Coronary artery (tissue), 2 donors: Measurements from ENCODE around the gene MAP3K12.
A peak's percentile ranks its signal among the peaks of the same experiment; 100 is the strongest.

Experiments
- DNase-seq: peaks from one replicate; pipeline ENCODE4 v3.0.0-alpha.2; 2017; ENCODE audit warnings: low spot score
- H3K27ac ChIP-seq, 2 donors: fragments of 200-600 bp; sonication (generic); one replicate each; pipeline ENCODE4 v1.5.1; 2016 to 2019
- H3K4me3 ChIP-seq: fragments of 200-600 bp; sonication (generic); 2 replicates; pipeline ENCODE4 v1.5.1; 2016; ENCODE audit warnings: mild to moderate bottlenecking, moderate library complexity
- CTCF ChIP-seq: fragments of 200-600 bp; sonication (generic); IDR thresholded peaks from one replicate; pipeline ENCODE4 v1.5.1; 2019; ENCODE audit warnings: antibody characterized with exemption

Gene MAP3K12

GRCh38 chr12:53498235-53498630 is 1.0 kb downstream of the MAP3K12 start:
- TF ChIP-seq CTCF = no peak
- DNase-seq = no peak
- H3K4me3 ChIP-seq = peak overlapping the region; percentile 84
- peak overlapping the region in 1 of 2 donors; percentile 99 for H3K27ac ChIP-seq

- no peak for DNase-seq
- Histone ChIP-seq H3K27ac (no peak overlapping the region), H3K4me3 (no peak overlapping the region)
- TF ChIP-seq CTCF = no peak
Measured at GRCh38 chr12:53497461-53497860, 1.8 kb downstream of the MAP3K12 start.

DNA sequence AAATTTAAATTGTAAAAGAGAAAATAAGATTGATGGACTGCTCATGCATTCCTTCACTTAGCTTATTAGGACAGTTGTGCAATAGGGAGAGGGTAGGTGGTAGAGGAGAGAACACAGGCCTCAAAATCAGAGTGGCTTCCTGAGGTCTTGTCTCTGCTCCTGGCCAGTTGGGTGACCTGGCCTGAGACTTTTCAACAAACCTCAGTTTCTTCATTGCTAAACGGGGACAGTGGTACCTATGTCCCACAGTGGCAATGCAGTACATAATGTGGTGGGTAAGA is 2.6 kb downstream of the MAP3K12 start:
- no peak for DNase-seq
- H3K27ac ChIP-seq = peak overlapping the region in 1 of 2 donors; percentile 64

DNA sequence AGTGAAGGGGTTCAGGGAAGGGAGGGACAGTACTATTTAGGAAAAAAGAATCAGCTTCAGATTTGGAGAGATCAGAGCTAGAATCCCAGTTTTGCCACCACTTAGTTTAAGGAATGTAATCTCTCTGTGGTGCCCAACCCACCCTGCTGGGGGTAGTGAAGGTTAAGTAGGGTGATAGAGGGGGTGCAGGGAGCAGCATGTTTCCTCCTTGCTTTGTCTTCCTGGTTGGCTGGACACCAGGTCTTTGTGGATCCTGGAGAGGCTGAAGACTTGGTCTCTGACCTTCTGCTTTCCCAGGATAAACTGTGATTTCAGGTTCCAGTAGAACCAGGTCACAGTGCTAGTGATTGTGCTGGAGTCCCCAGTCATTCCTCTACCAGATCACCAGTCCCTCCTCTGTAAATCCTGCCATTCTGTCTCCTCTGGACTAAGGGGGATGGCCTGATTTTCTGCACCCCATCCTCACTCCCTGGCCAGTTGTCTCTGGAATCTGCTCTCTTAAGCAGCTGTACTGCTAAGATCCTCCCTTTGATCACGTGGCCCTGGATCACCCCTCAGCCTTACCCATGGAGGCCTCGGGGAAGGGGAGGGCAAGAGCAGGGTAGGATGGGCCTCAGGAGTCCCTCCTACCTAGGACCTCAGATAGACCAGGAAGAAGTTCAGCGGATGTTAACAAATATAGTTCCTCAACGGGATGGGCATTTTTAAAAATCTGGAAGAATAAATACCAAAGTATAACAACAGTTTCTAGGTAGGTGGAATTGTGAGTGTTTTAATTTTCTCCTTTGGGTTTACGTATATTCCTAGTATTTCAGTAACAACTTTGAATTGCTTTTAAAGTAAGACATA is 3.1 kb downstream of the MAP3K12 start:
- no peak for DNase-seq
- no peak for TF ChIP-seq CTCF
- H3K27ac ChIP-seq = peak overlapping the region in 1 of 2 donors; percentile 64
- no peak overlapping the region for H3K4me3 ChIP-seq

More for the DNA sequence above, 2.6 kb downstream of the MAP3K12 start:
- no peak for TF ChIP-seq CTCF
- H3K4me3 ChIP-seq = no peak overlapping the region

GRCh38 chr12:53493610-53494391 is 5.5 kb downstream of the MAP3K12 start:
- H3K27ac ChIP-seq = peak overlapping the region; percentile 53 to 85
- peak overlapping the region; percentile 77 for H3K4me3 ChIP-seq
- DNase-seq = no peak
- TF ChIP-seq CTCF = no peak

GRCh38 chr12:53492830-53493609 is 6.2 kb downstream of the MAP3K12 start:
- TF ChIP-seq CTCF = no peak
- peak overlapping the region; percentile 77 for H3K4me3 ChIP-seq
- peak; percentile 96 for DNase-seq
- H3K27ac ChIP-seq = peak overlapping the region; percentile 53 to 85
